ENCODE results near the gene SMAD2. TPM values are rescaled to one million over a fixed set of nuclear protein-coding genes. Genes with fewer than 3 reads are reported as not detected.

The SMAD2 gene
- total RNA-seq, 1 experiment from 2014 or later: 25.5 TPM

GRCh38 chr18:47946889-47947288, 16.4 kb upstream of the SMAD2 start:
- Histone ChIP-seq H3K9me2 (replicated peaks; ENCODE audit: low read length) (no peaks in the 10 kb centered on the region), H3K27me3 (ENCODE audit: low read length) (no peaks in the 10 kb centered on the region), H3K79me2 (ENCODE audit: low read length) (no peaks in the 10 kb centered on the region), H3K36me3 (ENCODE audit: low read depth, low read length) (no peaks in the 10 kb centered on the region), H3K9me3 (ENCODE audit: low read length) (no peaks in the 10 kb centered on the region), H2AFZ (ENCODE audit: low read length) (no peak overlapping the region), H3K4me3 (ENCODE audit: low read length) (no peak overlapping the region), H3F3A (ENCODE audit: low read length, unreplicated experiment) (no peaks in the 10 kb centered on the region), H3K27ac (ENCODE audit: low read length) (no peak overlapping the region), H3K9ac (ENCODE audit: low read length) (no peak overlapping the region), H3K4me1 (ENCODE audit: insufficient read depth, low read length) (peaks cover 3% of the 10 kb centered on the region; the same call in 1 of the 2 replicates), H4K20me1 (ENCODE audit: low read length) (no peaks in the 10 kb centered on the region), H3K4me2 (ENCODE audit: low read length) (no peak overlapping the region)
- TF ChIP-seq EZH2 (IDR thresholded peaks at IDR 0.05; ENCODE audit: low read length, unreplicated experiment) (no peak), EZH2phosphoT487 (IDR thresholded peaks at IDR 0.05; ENCODE audit: borderline replicate concordance, low read length) (no peak)
- TF ChIP-seq, protein P1, sequence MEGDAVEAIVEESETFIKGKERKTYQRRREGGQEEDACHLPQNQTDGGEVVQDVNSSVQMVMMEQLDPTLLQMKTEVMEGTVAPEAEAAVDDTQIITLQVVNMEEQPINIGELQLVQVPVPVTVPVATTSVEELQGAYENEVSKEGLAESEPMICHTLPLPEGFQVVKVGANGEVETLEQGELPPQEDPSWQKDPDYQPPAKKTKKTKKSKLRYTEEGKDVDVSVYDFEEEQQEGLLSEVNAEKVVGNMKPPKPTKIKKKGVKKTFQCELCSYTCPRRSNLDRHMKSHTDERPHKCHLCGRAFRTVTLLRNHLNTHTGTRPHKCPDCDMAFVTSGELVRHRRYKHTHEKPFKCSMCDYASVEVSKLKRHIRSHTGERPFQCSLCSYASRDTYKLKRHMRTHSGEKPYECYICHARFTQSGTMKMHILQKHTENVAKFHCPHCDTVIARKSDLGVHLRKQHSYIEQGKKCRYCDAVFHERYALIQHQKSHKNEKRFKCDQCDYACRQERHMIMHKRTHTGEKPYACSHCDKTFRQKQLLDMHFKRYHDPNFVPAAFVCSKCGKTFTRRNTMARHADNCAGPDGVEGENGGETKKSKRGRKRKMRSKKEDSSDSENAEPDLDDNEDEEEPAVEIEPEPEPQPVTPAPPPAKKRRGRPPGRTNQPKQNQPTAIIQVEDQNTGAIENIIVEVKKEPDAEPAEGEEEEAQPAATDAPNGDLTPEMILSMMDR (conservative IDR thresholded peaks at IDR 0.05; ENCODE audit: low read depth, low read length): no peak
- no TSS peak for BruUV-seq (replicated peaks)
- intact Hi-C loops (cut with micrococcal nuclease): no loop called here
- ChIA-PET CTCF (no interaction called here), POLR2A (ENCODE audit: unreplicated experiment) (no interaction called here)
- DNase-seq (no peak), ATAC-seq (no peak)

DNA sequence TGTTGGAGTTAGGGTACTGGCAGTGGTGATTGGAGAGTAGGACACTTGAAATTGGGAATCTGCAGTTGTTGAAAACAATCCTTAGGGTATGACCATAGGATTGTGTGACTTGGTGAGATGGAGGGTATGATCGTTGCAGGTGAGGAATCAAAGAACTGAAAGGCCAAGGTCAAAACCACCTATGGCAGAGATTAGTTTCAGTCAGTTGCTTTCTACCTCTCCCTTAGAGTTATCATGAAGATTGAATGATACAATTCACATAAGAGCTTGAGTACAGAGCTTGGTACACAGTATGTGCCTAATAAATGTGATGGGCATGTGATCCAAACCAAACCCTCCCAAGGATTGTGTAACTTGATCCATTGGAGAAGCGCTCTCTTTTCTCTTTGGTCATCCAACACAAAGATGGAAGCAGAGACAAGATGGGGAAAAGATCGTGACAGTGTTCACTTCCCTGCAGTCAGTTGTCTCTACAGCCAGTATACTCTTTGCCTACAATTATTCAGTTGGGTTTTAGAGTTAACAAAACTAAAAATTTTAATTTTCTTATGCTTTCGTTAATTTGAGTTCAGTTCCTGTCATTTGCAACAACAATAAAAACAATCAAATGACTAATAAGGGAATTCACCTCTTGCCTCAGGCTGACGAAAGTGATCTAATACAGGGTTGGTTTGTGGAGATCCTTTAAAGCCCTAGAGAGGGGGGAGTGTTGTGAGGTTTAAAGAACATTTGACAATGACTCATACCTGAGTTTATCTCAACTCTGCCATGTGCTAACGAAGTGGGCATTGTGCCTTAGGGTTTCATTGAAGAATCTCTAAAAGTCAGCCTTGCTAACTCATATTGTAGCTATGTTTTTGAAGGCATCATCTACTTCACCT, 14.8 kb upstream of the SMAD2 start:
- Histone ChIP-seq H3K27ac (ENCODE audit: low read length) (peak overlapping the region; percentile 56), H3K4me2 (ENCODE audit: low read length) (no peak overlapping the region), H3F3A (ENCODE audit: low read length, unreplicated experiment) (no peaks in the 10 kb centered on the region), H3K9ac (ENCODE audit: low read length) (no peak overlapping the region), H3K36me3 (ENCODE audit: low read depth, low read length) (no peaks in the 10 kb centered on the region), H4K20me1 (ENCODE audit: low read length) (no peaks in the 10 kb centered on the region), H3K79me2 (ENCODE audit: low read length) (no peaks in the 10 kb centered on the region), H3K9me2 (replicated peaks; ENCODE audit: low read length) (no peaks in the 10 kb centered on the region), H3K4me1 (ENCODE audit: insufficient read depth, low read length) (peaks cover 3% of the 10 kb centered on the region; the same call in 1 of the 2 replicates), H3K9me3 (ENCODE audit: low read length) (no peaks in the 10 kb centered on the region), H2AFZ (ENCODE audit: low read length) (no peak overlapping the region), H3K27me3 (ENCODE audit: low read length) (no peaks in the 10 kb centered on the region), H3K4me3 (ENCODE audit: low read length) (no peak overlapping the region)
- POLR2A ChIA-PET (ENCODE audit: unreplicated experiment): no interaction called here
- TF ChIP-seq, protein P1 (conservative IDR thresholded peaks at IDR 0.05; ENCODE audit: low read depth, low read length): no peak
- TF ChIP-seq EZH2phosphoT487 (IDR thresholded peaks at IDR 0.05; ENCODE audit: borderline replicate concordance, low read length) (no peak), EZH2 (IDR thresholded peaks at IDR 0.05; ENCODE audit: low read length, unreplicated experiment) (no peak)
- DNase-seq: peak; percentile 63
- CTCF ChIA-PET: no interaction called here
- intact Hi-C loops (cut with micrococcal nuclease): no loop called here
- no TSS peak for BruUV-seq (replicated peaks)
- ATAC-seq: peak; percentile 88

- Histone ChIP-seq H3K27ac (ENCODE audit: low read length) (no peak overlapping the region), H3K36me3 (ENCODE audit: low read depth, low read length) (no peaks in the 10 kb centered on the region), H3K9me3 (ENCODE audit: low read length) (no peaks in the 10 kb centered on the region), H3K79me2 (ENCODE audit: low read length) (no peaks in the 10 kb centered on the region), H3K9ac (ENCODE audit: low read length) (no peak overlapping the region), H3K27me3 (ENCODE audit: low read length) (no peaks in the 10 kb centered on the region), H3K9me2 (replicated peaks; ENCODE audit: low read length) (no peaks in the 10 kb centered on the region), H3F3A (ENCODE audit: low read length, unreplicated experiment) (no peaks in the 10 kb centered on the region), H3K4me1 (ENCODE audit: insufficient read depth, low read length) (no peaks in the 10 kb centered on the region), H3K4me3 (ENCODE audit: low read length) (no peak overlapping the region), H2AFZ (ENCODE audit: low read length) (no peak overlapping the region), H3K4me2 (ENCODE audit: low read length) (no peak overlapping the region), H4K20me1 (ENCODE audit: low read length) (no peaks in the 10 kb centered on the region)
- DNase-seq: no peak
- ChIA-PET POLR2A (ENCODE audit: unreplicated experiment) (no interaction called here), CTCF (no interaction called here)
- no TSS peak for BruUV-seq (replicated peaks)
- no peak for ATAC-seq
- intact Hi-C loops (cut with micrococcal nuclease): no loop called here
- TF ChIP-seq, protein P1 (conservative IDR thresholded peaks at IDR 0.05; ENCODE audit: low read depth, low read length): no peak
Observed at GRCh38 chr18:47936952-47937351, 6.5 kb upstream of the SMAD2 start.
